ENCODE data around the gene LSM14A. TPM values are rescaled to one million over a fixed set of nuclear protein-coding genes. Genes with fewer than 3 reads are reported as not detected.

The LSM14A gene
- total and polyA plus RNA-seq, 8 donors: 32.0 to 56.8 (median 43.4) TPM

- intact Hi-C loops (cut with DNase I): no loop called here
- no peak for DNase-seq
- H3K36me3 ChIP-seq: no peaks in the 10 kb centered on the region
- WGBS, 2 donors: 83 to 85% methylated on average over 4 of the region's 4 CpGs
- ATAC-seq: peak in 1 of 4 donors; percentile 6
- no peaks in the 10 kb centered on the region for H3K9me3 ChIP-seq
- H3K27me3 ChIP-seq: no peaks in the 10 kb centered on the region
- peaks cover 28 to 52% (median 30%) of the 10 kb centered on the region in 3 donors for H3K4me1 ChIP-seq
- FAIRE-seq: no peak
- TF ChIP-seq, protein P1, sequence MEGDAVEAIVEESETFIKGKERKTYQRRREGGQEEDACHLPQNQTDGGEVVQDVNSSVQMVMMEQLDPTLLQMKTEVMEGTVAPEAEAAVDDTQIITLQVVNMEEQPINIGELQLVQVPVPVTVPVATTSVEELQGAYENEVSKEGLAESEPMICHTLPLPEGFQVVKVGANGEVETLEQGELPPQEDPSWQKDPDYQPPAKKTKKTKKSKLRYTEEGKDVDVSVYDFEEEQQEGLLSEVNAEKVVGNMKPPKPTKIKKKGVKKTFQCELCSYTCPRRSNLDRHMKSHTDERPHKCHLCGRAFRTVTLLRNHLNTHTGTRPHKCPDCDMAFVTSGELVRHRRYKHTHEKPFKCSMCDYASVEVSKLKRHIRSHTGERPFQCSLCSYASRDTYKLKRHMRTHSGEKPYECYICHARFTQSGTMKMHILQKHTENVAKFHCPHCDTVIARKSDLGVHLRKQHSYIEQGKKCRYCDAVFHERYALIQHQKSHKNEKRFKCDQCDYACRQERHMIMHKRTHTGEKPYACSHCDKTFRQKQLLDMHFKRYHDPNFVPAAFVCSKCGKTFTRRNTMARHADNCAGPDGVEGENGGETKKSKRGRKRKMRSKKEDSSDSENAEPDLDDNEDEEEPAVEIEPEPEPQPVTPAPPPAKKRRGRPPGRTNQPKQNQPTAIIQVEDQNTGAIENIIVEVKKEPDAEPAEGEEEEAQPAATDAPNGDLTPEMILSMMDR (IDR thresholded peaks at IDR 0.05): no peak
- no peak overlapping the region for H3K27ac ChIP-seq
- no peak overlapping the region for H3K4me3 ChIP-seq
These were observed 16.1 kb downstream of the LSM14A start for GRCh38 chr19:34188408-34188807.

GRCh38 chr19:34189199-34189916 is 17.1 kb downstream of the LSM14A start:
- no peak overlapping the region for H3K27ac ChIP-seq
- FAIRE-seq (no peak), DNase-seq (no peak), ATAC-seq (peak in 2 of 4 donors; percentile 25 to 28)
- TF ChIP-seq, protein P1 (IDR thresholded peaks at IDR 0.05): no peak
- H3K4me1 ChIP-seq: peaks cover 27 to 48% (median 29%) of the 10 kb centered on the region in 3 donors
- peaks cover 0 to 1% (median 0%) of the 10 kb centered on the region in 3 donors for H3K36me3 ChIP-seq
- WGBS, 2 donors: 34 to 36% methylated on average over 2 of the region's 2 CpGs
- intact Hi-C loops (cut with DNase I): no loop called here
- no peaks in the 10 kb centered on the region for H3K9me3 ChIP-seq
- no peaks in the 10 kb centered on the region for H3K27me3 ChIP-seq
- H3K4me3 ChIP-seq: no peak overlapping the region

DNA sequence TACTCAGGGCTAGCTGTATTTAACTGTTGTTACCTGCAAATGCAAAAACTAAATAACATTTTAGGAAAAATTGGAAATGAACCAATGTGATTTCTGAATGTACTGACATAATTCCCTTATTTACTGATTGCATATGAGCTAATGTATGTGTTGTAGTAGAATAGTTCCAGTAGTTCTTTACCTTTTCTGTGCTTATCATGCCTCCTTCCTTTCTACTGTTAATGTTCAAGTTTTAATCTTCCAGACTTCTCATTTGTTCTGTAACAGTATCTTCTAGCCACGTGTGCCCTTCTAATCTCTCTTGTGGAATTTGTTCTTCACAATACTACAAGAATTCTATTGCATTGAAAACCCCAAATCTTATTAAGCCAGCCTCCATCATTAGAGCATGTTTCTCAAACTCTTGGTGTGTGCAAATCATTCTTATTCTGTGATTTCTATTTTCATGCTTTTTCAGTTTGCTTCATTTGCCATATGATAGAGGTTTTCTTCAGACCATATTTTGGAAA is 17.7 kb downstream of the LSM14A start:
- 0 to 3% methylated on average over 1 of the region's 1 CpG for WGBS, 2 donors
- intact Hi-C loops (cut with DNase I): no loop called here
- DNase-seq (no peak), ATAC-seq (peak in 2 of 4 donors; percentile 37), FAIRE-seq (no peak)
- H3K9me3 ChIP-seq: no peaks in the 10 kb centered on the region
- TF ChIP-seq, protein P1 (IDR thresholded peaks at IDR 0.05): no peak
- H3K4me1 ChIP-seq: peaks cover 21 to 42% (median 24%) of the 10 kb centered on the region in 3 donors
- no peak overlapping the region for H3K27ac ChIP-seq
- H3K4me3 ChIP-seq: no peak overlapping the region
- H3K27me3 ChIP-seq: no peaks in the 10 kb centered on the region
- H3K36me3 ChIP-seq: peaks cover 0 to 7% (median 4%) of the 10 kb centered on the region in 3 donors

GRCh38 chr19:34191355-34191962 is 19.2 kb downstream of the LSM14A start:
- Histone ChIP-seq H3K36me3 (peaks cover 11 to 22% (median 17%) of the 10 kb centered on the region in 3 donors), H3K27me3 (no peaks in the 10 kb centered on the region), H3K4me3 (no peak overlapping the region), H3K27ac (no peak overlapping the region), H3K4me1 (peaks cover 19 to 31% (median 24%) of the 10 kb centered on the region in 3 donors), H3K9me3 (no peaks in the 10 kb centered on the region)
- TF ChIP-seq, protein P1 (IDR thresholded peaks at IDR 0.05): no peak
- FAIRE-seq (no peak), DNase-seq (no peak), ATAC-seq (peak in 1 of 4 donors; percentile 23)
- 59 to 60% methylated on average over 3 of the region's 3 CpGs for WGBS, 2 donors
- intact Hi-C loops (cut with DNase I): no loop called here

Data from pancreas (tissue), 10 donors.